HG02970 (cell line): ENCODE data around the gene PRKAG1.

Source experiments
- ATAC-seq: cut with Tn5 transposase; IDR thresholded peaks from one replicate; pipeline ENCODE4 v1.9.1; 2021; ENCODE audit warnings: mild to moderate bottlenecking, moderate library complexity, moderate number of reproducible peaks; ENCODE audit not compliant: unreplicated experiment, low FRiP score

The PRKAG1 gene

DNA sequence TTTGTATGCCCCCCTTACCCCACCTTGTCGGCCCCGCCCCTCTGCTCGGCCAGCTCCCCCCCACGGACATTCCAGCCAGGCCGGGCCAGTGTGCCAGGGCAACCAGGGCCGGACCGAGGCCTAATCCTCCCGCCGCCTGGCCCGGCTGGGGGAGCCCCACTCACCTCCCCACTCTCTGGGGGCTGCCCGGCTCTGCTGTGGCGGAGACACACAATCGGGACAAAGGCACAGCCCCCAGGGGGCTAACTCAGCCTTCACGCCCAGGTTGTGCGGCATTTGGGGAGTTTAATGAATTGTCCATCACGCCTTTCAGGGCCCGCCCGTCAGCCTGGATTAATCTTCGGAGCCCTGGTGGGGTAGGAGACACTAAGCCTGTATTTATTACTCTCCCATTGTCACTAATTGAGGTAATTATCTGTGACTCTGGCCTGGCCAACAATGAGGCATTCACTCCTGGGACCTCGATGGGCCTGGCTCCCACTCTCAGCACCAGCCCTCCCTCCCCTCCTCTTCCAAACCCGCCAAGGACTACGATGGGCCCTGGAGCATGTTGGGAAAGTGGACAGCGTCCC is 31.8 kb downstream of the PRKAG1 start:
- no peak for ATAC-seq

DNA sequence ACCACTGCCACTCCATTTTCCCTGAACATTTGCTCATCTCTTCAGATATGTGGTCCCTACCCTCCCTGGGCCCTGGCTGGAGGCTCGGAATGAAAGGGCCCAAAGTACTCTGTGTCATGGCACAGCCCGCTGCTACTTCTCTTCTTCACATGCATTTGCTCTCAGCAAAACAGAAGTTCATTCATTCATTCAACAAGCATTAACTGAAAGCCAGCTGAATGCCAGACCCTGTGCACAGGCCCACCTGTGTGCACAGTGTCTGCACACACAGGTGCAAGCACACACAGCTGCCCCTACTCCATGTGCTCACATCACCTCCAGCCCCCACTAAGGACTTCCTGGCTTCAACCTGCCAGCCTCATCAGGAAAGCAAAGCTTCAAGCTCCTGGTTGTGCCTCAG is 32.7 kb downstream of the PRKAG1 start:
- no peak for ATAC-seq

DNA sequence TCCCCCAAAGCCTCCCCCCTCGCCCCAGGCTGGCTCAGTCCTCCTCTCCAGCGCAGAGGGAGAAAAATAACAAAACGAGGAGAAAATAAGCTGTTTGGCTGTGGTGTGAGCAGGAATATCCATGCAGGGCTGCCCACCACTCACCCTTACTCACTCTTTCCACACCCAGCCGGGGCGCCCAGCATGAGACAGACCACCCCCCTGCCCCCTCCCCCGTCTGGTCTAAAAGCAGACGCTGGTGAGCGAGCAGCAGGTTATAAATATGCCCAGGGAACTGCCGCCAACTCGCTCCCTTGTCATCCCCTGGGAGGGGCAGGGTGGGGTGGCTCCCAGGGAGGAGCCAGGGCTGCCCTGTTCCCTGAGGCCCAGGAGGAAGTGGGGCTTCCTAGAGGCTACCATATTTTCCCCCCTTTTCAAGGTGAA is 33.1 kb downstream of the PRKAG1 start:
- ATAC-seq: no peak

DNA sequence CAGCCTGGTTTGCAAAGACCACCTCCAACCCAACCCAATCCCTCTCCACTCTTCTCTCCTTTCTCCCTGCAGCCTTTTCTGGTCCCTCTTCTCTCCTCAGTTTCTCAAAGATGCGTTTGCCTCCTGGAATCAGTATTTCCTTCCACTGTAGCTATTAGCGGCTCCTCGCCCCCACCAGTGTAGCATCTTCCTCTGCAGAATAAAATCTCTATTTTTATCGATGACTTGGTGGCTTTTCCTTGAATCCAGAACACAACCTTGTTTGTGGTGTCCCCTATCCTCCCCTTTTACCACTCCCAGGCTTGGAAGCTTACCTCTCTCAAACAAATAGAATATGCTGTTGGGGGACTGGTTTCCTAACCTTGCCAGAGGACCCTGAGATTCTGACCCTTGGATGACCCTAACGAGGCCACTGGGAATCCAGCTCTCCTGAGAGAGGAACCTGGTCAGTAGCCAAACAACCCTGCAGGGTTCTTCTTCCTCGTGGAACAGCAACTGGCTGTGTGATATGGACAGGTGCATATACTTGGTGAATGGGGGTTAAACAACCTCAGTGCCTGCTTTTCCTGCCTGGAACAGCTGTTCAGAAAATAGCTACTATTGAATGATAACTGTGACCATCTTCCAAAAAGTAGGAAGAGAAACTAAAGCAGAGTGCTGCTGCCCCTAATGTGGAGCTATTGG is 36.0 kb downstream of the PRKAG1 start:
- no peak for ATAC-seq

DNA sequence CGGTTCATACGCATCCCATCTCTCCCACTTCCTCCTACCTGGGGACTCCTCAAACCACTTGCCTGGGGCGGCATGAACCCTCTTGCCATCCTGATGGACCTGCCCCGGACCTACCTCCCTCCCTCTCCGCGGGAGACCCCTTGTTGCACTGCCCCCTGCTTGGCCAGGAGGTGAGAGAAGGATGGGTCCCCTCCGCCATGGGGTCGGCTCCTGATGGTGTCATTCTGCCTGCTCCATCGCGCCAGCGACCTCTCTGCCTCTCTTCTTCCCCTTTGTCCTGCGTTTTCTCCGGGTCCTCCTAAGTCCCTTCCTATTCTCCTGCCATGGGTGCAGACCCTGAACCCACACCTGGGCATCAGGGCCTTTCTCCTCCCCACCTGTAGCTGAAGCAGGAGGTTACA is 36.8 kb downstream of the PRKAG1 start:
- ATAC-seq: no peak

DNA sequence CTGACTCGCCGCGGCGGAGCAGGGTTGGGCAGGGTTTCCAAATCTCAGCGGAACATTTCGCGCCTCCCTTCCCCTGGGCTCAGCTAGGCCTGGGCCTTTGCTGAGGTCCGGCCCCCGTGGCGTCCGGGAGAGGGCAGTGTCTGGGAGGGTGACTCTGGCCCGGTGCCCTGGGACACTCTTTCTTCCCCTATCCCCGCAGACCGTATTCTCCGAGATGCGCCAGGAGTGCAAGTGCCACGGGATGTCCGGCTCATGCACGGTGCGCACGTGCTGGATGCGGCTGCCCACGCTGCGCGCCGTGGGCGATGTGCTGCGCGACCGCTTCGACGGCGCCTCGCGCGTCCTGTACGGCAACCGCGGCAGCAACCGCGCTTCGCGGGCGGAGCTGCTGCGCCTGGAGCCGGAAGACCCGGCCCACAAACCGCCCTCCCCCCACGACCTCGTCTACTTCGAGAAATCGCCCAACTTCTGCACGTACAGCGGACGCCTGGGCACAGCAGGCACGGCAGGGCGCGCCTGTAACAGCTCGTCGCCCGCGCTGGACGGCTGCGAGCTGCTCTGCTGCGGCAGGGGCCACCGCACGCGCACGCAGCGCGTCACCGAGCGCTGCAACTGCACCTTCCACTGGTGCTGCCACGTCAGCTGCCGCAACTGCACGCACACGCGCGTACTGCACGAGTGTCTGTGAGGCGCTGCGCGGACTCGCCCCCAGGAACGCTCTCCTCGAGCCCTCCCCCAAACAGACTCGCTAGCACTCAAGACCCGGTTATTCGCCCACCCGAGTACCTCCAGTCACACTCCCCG is 37.4 kb downstream of the PRKAG1 start:
- ATAC-seq: no peak

DNA sequence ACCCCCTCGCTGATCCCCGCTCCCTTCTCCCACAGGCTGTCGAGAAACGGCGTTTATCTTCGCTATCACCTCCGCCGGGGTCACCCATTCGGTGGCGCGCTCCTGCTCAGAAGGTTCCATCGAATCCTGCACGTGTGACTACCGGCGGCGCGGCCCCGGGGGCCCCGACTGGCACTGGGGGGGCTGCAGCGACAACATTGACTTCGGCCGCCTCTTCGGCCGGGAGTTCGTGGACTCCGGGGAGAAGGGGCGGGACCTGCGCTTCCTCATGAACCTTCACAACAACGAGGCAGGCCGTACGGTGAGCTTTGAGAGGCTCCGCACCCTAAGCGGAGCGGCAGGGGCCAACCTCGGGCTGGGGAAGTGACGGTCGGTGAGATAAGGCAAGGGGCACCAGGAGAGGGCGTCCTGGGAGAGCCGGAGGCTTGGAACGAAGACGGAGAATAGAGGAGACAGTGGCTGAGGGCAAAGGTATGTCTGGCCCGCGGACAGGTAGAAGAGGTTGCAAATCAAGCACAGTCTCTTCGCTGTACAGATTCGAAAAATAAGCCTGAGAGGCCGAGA is 38.1 kb downstream of the PRKAG1 start:
- ATAC-seq: no peak

DNA sequence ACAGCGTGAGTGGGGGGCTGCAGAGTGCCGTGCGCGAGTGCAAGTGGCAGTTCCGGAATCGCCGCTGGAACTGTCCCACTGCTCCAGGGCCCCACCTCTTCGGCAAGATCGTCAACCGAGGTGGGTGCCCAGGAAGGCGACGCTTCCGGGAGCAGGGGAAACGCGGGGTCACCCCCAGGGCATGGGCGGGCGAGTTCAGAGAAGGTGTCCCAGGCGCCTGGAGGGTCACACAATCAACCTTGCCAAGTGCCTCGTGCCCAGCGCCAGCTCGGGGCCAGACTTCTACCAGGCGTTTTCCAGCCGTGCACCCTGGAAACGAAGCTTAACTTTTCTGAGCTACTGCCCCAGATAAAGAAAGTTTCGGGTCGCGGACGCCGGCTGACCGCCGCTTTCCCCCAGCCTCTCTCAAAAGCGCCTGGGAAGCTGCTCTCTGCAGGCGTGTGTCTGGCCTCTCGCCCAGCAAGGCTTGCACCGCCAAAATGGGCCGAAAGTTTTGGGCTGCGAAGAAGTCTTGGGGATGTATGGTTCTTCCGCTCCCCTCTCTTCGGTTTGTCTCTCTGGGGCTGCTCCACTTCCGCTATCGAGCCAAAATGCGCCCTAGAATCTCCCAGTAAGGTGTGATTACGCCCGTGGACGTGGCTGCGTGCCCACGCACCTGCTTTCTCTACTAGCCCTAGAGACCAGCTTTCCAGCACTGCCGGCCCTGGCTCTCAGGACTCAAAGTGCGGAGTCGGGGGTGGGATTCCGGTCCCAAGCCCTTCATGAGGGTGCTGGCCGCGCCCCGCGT is 38.8 kb downstream of the PRKAG1 start:
- ATAC-seq: no peak

DNA sequence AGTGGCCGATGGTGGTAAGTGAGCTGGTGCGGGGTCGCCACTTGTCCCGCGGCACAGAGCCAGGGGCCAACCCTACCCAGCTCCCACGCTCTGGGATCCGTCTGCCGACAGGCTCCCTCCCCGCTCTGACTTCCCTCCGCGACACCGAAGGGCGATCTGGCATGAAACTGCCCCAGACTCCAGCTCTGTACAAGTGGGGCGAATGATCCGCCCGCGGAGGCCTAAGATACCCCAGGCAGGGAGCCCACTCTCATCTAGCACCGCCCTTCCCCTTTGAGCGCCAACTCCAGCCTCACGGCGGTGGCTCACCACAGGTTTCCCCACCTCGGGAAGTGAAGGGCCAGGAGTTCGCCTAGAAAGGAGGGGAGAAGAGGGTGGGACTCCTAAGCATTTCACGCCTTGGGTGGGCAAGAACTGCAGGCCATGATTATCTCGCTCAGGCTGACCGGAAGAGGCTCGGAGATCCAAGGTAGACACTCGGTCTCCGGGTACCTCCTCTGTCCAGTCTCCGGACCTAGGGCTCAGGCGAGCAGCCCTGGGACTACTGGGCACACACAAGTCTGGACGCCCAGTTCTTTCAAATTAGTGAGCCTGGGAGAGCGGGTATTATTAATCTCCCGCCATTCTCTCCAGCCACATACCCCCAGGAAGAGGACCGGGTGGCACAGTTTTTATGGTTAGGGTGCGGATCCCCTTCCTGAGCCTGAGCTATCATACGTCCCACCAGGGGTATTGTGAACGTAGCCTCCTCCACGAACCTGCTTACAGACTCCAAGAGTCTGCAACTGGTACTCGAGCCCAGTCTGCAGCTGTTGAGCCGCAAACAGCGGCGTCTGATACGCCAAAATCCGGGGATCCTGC is 39.6 kb downstream of the PRKAG1 start:
- ATAC-seq: no peak

DNA sequence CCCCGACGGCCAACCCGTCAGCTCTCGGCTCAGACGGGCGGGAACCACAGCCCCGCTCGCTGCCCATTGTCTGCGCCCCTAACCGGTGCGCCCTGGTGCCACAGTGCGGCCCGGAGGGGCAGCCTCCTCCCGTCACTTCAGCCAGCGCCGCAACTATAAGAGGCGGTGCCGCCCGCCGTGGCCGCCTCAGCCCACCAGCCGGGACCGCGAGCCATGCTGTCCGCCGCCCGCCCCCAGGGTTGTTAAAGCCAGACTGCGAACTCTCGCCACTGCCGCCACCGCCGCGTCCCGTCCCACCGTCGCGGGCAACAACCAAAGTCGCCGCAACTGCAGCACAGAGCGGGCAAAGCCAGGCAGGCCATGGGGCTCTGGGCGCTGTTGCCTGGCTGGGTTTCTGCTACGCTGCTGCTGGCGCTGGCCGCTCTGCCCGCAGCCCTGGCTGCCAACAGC is 40.3 kb downstream of the PRKAG1 start, which contains the start of gene WNT1:
Gene WNT1 (plus strand): TSS at position 32 of the 450 bp plus-strand sequence. CDS start 329 bp downstream, at position 361.
- no peak for ATAC-seq

DNA sequence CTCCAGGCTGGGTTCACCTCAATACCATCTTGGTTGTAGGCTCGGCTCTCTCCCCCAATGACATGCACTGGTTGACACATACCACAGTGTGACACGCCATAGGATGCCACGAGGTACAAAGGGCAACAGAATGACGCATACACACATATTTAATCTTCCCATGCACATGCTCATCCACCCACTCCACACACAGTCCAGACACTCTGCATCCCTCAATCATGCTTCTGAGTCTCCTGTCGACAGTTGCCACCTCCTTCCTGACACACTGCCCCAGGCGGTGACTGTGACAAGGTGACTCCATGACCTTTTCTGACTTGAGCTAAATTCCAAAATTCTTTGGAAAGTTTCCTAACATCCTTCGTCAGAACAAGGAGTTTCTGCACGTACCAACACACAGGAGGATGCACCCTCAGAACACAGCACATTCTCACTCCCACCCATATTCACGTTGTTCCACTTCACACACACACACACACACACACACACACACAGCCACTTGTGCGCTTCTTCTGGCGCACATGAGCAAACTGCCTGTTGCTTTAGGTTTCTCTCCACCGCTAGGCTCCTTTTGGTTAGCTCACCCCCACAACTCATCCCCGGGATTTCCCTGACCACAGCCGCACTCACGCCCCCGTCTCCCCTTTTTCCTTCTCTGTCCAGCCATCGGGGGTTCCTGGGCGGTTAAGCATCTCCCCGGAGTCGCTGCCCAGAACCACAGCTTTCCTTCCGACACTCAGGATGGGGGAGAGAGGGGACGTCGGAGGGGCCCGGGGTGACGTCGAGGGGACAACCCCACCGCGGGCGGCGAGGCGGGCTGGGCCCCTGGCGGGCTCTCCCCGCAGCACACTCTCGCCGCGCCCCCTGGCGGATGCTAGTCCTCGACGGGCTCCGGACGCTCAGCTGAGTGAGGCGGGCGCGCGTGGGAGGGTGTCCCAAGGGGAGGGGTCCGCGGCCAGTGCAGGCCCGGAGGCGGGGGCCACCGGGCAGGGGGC is 41.0 kb downstream of the PRKAG1 start:
- ATAC-seq: peak; percentile 61

DNA sequence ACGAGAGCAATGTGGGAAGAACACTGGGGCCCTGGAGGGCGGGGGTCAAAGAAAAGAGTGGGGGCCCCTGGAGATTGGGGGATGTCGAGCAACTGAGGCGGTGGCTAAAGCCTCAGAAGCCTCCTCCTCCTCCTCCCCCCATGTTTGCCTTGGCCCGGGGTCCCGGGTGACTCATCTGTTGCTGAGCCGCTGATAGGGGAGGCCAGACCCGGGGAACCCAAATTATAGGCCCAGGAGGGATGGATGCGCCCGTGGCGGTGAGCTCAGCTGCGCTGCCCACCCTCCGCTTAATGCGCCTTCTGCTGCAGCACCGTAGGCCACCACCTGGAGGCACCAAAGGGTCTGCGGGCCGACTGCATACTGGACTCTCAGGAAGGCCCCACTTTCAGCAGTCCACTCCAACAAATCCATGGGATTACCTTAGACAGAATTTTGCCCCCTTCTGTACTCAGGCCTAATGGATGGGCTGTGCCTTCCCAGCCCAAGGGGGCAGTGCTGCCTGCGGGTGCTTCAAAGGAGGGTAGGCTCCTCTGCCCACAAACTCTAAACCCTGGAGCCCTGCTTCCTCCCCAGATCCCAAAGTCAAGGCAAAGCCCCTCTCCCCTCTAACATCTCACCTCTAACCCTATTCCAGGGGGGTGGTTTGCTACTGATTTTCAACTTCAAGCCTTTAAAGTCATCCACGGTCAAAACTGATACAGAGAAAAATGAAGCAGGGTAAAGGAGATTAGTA is 44.5 kb downstream of the PRKAG1 start:
- ATAC-seq: no peak

DNA sequence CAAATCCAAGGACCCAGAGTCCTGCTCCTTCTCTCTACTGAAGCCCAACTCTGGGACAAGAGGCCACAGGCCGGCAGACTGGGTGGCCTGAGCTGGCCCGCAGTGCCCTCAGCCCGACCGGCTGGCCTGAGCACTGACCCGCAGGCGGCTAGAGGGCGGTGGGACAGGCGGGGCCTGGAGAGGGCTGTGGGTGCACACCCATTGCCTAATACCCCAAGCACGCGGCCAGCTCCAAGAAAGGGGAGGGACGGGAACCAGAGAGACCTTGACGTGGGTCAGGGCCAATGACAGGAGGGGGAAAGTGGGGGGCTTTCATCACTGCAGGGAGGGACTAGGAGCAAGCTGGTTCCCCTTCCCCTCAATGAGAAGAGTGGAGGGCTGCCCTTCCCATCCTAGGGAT is 45.0 kb downstream of the PRKAG1 start:
- no peak for ATAC-seq

DNA sequence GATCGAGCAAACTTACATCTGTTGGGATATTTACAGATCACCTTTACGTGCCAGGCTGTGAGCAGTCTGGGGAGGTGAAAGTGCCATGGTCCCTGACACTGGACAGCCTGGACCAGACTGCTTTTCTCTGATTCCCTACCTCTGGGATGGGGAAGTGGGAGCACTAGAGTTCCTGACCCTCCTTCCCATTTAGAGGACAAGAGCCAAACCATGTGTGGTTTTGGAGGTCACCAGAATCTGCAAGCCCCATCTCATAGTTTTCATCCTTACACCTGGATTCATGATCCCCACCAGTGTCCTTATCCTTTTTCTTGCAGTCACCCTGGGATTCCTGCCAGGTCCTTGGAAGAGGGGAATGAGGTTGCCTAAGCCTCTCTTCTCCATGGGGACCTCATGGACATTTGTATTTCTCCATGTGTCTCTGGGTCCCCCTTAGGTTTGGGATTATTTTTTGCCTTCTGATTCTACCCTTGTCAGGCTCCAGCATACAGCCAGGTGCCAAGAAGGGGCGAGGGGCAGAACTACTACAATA is 45.6 kb downstream of the PRKAG1 start:
- ATAC-seq: no peak

DNA sequence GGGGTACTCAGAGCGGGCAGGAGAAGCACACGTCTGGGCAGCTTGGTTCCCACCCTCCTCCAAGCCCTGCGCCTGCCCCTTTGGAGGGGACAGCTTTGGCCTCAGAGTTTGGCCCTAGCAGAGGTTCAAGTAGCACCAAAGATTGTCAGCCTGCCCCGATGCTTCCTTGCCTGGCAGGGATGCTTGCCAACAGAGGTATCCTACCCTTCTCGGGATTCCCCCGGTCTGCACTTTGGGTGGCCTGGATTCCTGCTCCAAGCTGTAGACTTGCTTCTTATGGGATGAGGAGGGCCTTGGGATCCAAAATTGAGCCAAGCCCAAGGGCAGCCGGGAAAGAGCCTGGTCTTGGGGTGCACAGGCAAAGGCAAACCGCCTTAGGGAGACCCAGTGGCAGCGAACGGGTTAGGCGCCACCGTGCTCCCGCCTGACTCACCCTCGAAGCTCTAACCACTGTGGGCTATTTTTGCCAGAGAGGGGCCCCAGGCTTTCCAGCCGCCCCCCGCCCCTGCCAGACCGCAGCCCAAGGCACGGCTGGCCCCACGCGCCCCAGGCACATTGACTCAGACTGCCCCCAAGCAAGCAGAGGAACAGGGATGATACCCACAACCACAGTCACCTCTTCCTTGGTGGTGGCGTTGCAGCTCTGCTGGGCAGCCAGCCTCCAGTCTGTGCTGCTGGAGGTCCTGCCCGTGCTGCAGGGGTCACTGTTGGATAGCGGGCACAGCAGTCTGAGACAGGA is 46.2 kb downstream of the PRKAG1 start:
- no peak for ATAC-seq

DNA sequence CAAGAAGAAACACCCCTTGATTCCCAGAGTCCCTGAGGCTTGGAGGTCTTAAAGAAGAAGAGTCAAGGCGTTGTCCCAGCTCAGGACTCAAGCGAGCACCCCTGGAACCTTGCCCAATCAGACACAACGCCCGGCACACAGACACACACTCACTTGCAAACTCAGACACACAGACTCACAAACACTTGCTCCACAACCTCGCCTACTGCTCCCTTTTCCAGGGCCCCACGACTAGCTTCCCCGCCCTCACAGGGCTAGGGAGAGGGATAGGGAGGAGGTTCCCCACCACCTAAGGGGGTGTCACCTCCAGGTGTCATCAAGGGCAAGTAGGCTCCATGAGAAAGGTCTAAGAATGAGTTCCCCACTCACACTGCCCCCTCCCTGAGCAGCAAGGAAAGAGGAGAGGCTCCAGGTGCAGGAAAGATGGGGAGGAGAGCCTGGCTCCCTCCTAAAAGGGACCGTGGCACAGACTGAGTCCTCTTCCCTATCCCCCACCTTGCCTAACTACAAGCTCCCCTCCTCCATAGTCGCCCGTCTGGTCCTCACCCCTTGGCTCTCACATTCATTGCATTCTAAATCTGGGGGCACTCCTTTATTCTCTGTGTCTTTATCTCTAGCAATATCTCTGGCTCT is 47.8 kb downstream of the PRKAG1 start:
- no peak for ATAC-seq
